Measurements from ENCODE around the gene TOMM70. TPM values are rescaled to one million over a fixed set of nuclear protein-coding genes. Genes with fewer than 3 reads are reported as not detected.
A peak's percentile ranks its signal among the peaks of the same experiment; 100 is the strongest.
"Not testable (repeated sequence)": the region's sequence is repeated elsewhere in the genome, so short reads cannot be mapped to it uniquely, and the experiment has no call there.

TOMM70 gene
- total RNA-seq, 1 donor from 2014 or later, result 54.4 TPM

DNA sequence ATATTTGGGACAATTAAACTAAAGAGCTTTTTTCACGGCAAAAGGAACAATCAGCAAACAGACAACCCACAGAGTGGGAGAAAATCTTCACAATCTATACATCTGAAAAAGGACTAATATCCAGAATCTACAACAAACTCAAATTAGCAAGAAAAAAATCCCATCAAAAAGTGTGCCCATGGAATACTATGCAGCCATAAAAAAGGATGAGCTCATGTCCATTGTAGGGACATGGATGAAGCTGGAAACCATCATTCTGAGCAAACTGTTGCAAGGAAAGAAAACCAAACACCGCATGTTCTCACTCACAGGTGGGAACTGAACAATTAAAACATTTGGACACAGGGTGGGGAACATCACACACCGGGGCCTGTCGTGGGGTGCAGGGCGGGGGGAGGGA is 73.5 kb downstream of the TOMM70 start:
- H3K4me1 Mint-ChIP-seq (ENCODE audit: low read depth); DNase-seq (ENCODE audit: low spot score); H3K27me3 Mint-ChIP-seq (ENCODE audit: low read depth); intact Hi-C loops (cut with micrococcal nuclease); H3K27ac Mint-ChIP-seq; H3K9me3 Mint-ChIP-seq; H3K4me3 Mint-ChIP-seq (ENCODE audit: low read depth): not testable (repeated sequence)
- H3K36me3 Mint-ChIP-seq (ENCODE audit: low read depth), result peaks cover 14% of the 10 kb centered on the region

DNA sequence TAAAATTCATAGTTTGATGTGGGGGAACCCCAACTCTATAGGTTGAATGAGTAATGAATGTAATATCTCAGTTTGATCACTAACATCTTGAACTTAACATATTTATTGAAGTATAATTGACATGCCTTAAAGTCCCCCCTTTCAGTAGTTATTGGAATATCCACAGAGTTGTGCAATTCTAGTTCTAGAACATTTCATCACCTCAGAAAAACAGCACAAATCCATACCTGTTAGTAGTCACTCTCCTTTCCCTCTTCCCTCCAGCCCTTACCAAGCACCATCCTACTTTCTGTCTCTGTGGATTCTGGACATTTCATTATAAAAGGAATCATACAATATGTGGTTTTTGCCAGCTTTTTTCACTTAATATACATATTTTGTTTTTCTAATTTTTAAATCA is 75.1 kb downstream of the TOMM70 start:
- Mint-ChIP-seq H3K4me1 (ENCODE audit: low read depth) (no peaks in the 10 kb centered on the region), H3K27ac (no peak overlapping the region), H3K27me3 (ENCODE audit: low read depth) (no peaks in the 10 kb centered on the region), H3K36me3 (ENCODE audit: low read depth) (peaks cover 14% of the 10 kb centered on the region), H3K9me3 (no peaks in the 10 kb centered on the region), H3K4me3 (ENCODE audit: low read depth) (no peak overlapping the region)
- no peak for DNase-seq (ENCODE audit: low spot score)
- intact Hi-C loops (cut with micrococcal nuclease), result no loop called here

DNA sequence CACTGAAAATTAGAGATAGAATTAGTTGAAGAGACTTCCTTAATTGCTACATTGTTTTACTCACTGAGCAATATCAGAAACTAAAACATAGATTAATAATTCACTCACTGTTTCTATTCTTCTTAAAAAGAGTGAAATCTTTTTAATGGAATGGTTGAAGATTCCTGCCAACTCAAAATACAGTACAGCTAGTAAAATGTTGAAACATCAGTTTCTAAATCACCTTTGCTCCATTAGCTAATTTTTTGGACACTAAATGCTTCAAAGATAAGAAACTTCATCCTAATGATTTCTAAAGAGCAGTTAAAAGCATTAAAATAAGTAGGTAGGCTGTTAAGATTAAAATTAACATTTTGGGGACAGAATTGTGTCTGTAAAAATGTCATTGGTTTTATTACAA is 76.8 kb downstream of the TOMM70 start:
- H3K36me3 Mint-ChIP-seq (ENCODE audit: low read depth), result peaks cover 21% of the 10 kb centered on the region
- no peaks in the 10 kb centered on the region for H3K27me3 Mint-ChIP-seq (ENCODE audit: low read depth)
- intact Hi-C loops (cut with micrococcal nuclease), result no loop called here
- H3K4me3 Mint-ChIP-seq (ENCODE audit: low read depth), result no peak overlapping the region
- no peak overlapping the region for H3K27ac Mint-ChIP-seq
- no peaks in the 10 kb centered on the region for H3K9me3 Mint-ChIP-seq
- no peaks in the 10 kb centered on the region for H3K4me1 Mint-ChIP-seq (ENCODE audit: low read depth)
- DNase-seq (ENCODE audit: low spot score), result no peak

- no peak overlapping the region for H3K27ac Mint-ChIP-seq
- peaks cover 9% of the 10 kb centered on the region for H3K36me3 Mint-ChIP-seq (ENCODE audit: low read depth)
- DNase-seq (ENCODE audit: low spot score), result no peak
- H3K9me3 Mint-ChIP-seq, result no peaks in the 10 kb centered on the region
- intact Hi-C loops (cut with micrococcal nuclease), result loop anchor here (5.0 kb wide), 4 partner anchors 82 to 1062 kb away; partner anchors contain the start of genes LNP1 and TOMM70
- no peak overlapping the region for H3K4me3 Mint-ChIP-seq (ENCODE audit: low read depth)
- peaks cover 12% of the 10 kb centered on the region for H3K4me1 Mint-ChIP-seq (ENCODE audit: low read depth)
- H3K27me3 Mint-ChIP-seq (ENCODE audit: low read depth), result no peaks in the 10 kb centered on the region
Measured at GRCh38 chr3:100319951-100320350, 80.9 kb downstream of the TOMM70 start.

- peak overlapping the region; percentile 9 for H3K27ac Mint-ChIP-seq
- H3K9me3 Mint-ChIP-seq, result no peaks in the 10 kb centered on the region
- H3K36me3 Mint-ChIP-seq (ENCODE audit: low read depth), result peaks cover 9% of the 10 kb centered on the region
- intact Hi-C loops (cut with micrococcal nuclease), result loop anchor here (2.0 to 5.0 kb wide), 5 partner anchors 17 to 1064 kb away; partner anchors contain the start of genes LNP1, NIT2 and TOMM70
- H3K4me1 Mint-ChIP-seq (ENCODE audit: low read depth), result peaks cover 12% of the 10 kb centered on the region
- no peak overlapping the region for H3K4me3 Mint-ChIP-seq (ENCODE audit: low read depth)
- no peak for DNase-seq (ENCODE audit: low spot score)
- no peaks in the 10 kb centered on the region for H3K27me3 Mint-ChIP-seq (ENCODE audit: low read depth)
Measured at GRCh38 chr3:100317912-100318311, 83.0 kb downstream of the TOMM70 start.

DNA sequence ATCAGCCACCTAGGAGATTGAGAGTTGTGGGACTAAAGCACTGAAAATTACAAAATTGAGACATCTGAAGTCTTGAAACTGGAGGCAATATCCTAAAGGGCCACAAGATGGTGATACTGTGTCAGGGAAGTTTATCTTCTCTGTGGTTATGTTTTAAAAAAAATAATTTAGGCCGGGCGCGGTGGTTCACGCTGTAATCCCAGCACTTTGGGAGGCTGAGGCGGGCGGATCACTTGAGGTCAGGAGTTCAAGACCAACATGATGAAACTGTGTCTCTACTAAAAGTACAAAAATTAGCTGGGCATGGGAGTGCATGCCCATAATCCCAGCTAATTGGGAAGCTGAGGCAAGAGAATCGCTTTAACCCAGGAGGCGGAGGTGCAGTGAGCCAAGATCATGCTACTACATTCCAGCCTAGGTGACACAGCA is 84.2 kb downstream of the TOMM70 start:
- intact Hi-C loops (cut with micrococcal nuclease), result loop anchor here (1.0 to 5.0 kb wide), 6 partner anchors 18 to 1066 kb away; partner anchors contain the start of genes LNP1, NIT2 and TOMM70
- H3K27ac Mint-ChIP-seq, result peak overlapping the region; percentile 51
- H3K4me3 Mint-ChIP-seq (ENCODE audit: low read depth), result no peak overlapping the region
- H3K27me3 Mint-ChIP-seq (ENCODE audit: low read depth), result no peaks in the 10 kb centered on the region
- H3K4me1 Mint-ChIP-seq (ENCODE audit: low read depth), result peaks cover 12% of the 10 kb centered on the region
- H3K9me3 Mint-ChIP-seq, result no peaks in the 10 kb centered on the region
- no peak for DNase-seq (ENCODE audit: low spot score)
- peaks cover 9% of the 10 kb centered on the region for H3K36me3 Mint-ChIP-seq (ENCODE audit: low read depth)

Other genes with a start within 250 kb of the TOMM70 start
- 18.6 and 18.7 TPM in 2 replicates for gene TBC1D23, start 140.1 kb downstream of the TOMM70 start, total RNA-seq
- 73.0 and 73.7 TPM in 2 replicates for gene NIT2, start 66.3 kb downstream of the TOMM70 start, total RNA-seq
- 2.0 and 2.8 TPM in 2 replicates for gene LNP1, start 450 bp upstream of the TOMM70 start, total RNA-seq
- gene TMEM45A, start 91.5 kb upstream of the TOMM70 start, total RNA-seq, result 0.96 and 1.1 TPM in 2 replicates
- gene ADGRG7, start 208.5 kb upstream of the TOMM70 start, total RNA-seq, result not detected in 2 replicates

Data from activated T-helper 2 cell treated with anti-CD3 and anti-CD28 coated beads, Interferon-gamma antibody, Interleukin-2, Interleukin-4, amounts not matched to agents 10 μg/mL and 5 μg/mL and 100 μg/mL, durations not matched to agents 14 hours and 24 hours and 36 hours (primary cell).